ENCODE data around the gene ZNF362. TPM values are rescaled to one million over a fixed set of nuclear protein-coding genes. Genes with fewer than 3 reads are reported as not detected.

The ZNF362 gene
- polyA plus RNA-seq, 2 donors: 6.8 to 13.3 TPM

DNA sequence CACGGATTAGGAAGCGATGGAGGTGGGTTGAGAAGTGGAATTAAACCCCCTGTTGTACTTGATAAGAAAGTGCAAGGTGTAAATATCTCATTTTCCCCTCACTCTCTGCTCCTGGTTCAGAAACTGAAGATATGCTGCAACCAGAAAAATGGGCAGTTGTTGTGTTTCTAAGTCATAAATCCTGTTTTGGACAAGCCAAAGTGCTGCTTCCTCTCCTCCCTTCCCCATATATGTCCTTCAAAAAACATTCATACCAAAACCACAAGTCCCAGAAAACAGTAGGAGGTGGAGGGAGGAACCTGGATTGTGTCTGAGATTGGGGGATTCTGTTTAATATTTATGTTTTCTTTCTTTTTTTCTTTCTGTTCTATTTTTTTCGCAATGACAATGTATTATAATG lies 13.6 kb upstream of the ZNF362 start:
- Histone ChIP-seq H3K4me1 (ENCODE audit: control insufficient read depth in 2 of 2, insufficient read depth in 2 of 2, low read length in 1 of 2) (no peaks in the 10 kb centered on the region), H3K9me3 (ENCODE audit: control insufficient read depth in 2 of 2, insufficient read depth in 1 of 2, low read depth in 1 of 2, low read length in 1 of 2) (no peaks in the 10 kb centered on the region), H3K27me3 (ENCODE audit: control insufficient read depth in 1 of 2, insufficient read depth in 2 of 2, low read length in 2 of 2) (no peaks in the 10 kb centered on the region), H3K4me3 (ENCODE audit: low read depth in 1 of 2, low read length in 2 of 2) (no peak overlapping the region), H3K36me3 (ENCODE audit: control insufficient read depth in 2 of 2, insufficient read depth in 2 of 2, low read length in 1 of 2) (no peaks in the 10 kb centered on the region), H3K27ac (ENCODE audit: low read depth in 2 of 2, low read length in 1 of 2) (no peak overlapping the region)
- 47 to 49% methylated on average over 3 of the region's 3 CpGs for WGBS, 2 donors

DNA sequence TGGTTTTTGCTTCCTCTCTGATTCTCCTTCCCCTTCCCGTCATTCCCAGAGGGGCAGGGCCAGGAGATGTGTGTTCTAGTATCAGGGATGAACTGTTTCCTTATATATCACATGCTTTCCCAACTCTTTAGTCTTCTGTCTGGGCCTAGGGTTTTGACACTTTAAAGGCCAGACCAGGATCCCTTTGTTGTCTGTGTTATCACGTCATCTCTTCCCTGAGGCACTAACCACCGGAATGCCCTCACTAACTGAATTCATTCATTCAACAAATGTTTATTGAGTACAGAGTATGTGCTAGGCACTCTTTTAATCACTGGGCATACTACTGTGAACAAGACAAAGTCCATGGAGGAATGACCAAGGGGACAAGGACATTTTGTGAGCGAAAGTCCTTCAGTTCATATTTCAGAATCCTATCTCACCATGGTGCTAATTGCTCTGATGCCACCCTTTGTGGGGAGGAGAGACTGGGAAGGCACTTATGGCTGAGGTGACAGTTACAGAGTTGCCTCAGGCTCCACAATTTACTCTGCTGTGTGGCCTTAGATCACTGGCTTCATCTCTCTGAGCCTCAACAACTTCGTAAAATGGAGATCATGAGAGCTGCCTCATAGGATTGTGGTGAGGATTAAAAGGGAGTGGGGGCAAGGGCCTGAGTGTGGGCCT lies 12.0 kb upstream of the ZNF362 start:
- 69 to 72% methylated on average over 5 of the region's 5 CpGs for WGBS, 2 donors
- Histone ChIP-seq H3K4me1 (ENCODE audit: control insufficient read depth in 2 of 2, insufficient read depth in 2 of 2, low read length in 1 of 2) (no peaks in the 10 kb centered on the region), H3K36me3 (ENCODE audit: control insufficient read depth in 2 of 2, insufficient read depth in 2 of 2, low read length in 1 of 2) (no peaks in the 10 kb centered on the region), H3K27me3 (ENCODE audit: control insufficient read depth in 1 of 2, insufficient read depth in 2 of 2, low read length in 2 of 2) (no peaks in the 10 kb centered on the region), H3K27ac (ENCODE audit: low read depth in 2 of 2, low read length in 1 of 2) (no peak overlapping the region), H3K4me3 (ENCODE audit: low read depth in 1 of 2, low read length in 2 of 2) (no peak overlapping the region), H3K9me3 (ENCODE audit: control insufficient read depth in 2 of 2, insufficient read depth in 1 of 2, low read depth in 1 of 2, low read length in 1 of 2) (no peaks in the 10 kb centered on the region)

DNA sequence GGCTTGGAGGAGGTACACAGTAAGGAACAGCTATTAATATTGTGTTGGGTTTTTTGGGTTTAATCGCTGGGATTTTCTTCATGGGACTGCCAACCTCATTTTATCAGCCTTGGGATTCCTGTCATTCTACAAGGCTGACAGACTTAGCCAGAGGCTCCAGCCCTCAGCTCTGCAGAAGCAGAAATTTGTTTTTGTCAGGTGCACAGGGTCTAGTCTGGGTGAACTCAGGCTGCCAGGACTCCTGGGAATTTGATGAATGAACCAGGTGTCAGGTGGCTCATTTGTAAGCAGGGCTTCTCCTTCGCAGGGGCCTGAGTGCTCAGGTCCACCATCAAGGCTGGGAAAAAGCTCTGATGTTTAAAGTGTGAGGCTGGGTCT lies 11.5 kb upstream of the ZNF362 start:
- H3K4me3 ChIP-seq (ENCODE audit: low read depth in 1 of 2, low read length in 2 of 2): no peak overlapping the region
- WGBS, 2 donors: 81 to 91% methylated on average over 2 of the region's 2 CpGs
- H3K27ac ChIP-seq (ENCODE audit: low read depth in 2 of 2, low read length in 1 of 2): no peak overlapping the region
- no peaks in the 10 kb centered on the region for H3K27me3 ChIP-seq (ENCODE audit: control insufficient read depth in 1 of 2, insufficient read depth in 2 of 2, low read length in 2 of 2)
- H3K4me1 ChIP-seq (ENCODE audit: control insufficient read depth in 2 of 2, insufficient read depth in 2 of 2, low read length in 1 of 2): no peaks in the 10 kb centered on the region
- no peaks in the 10 kb centered on the region for H3K36me3 ChIP-seq (ENCODE audit: control insufficient read depth in 2 of 2, insufficient read depth in 2 of 2, low read length in 1 of 2)
- H3K9me3 ChIP-seq (ENCODE audit: control insufficient read depth in 2 of 2, insufficient read depth in 1 of 2, low read depth in 1 of 2, low read length in 1 of 2): no peaks in the 10 kb centered on the region

DNA sequence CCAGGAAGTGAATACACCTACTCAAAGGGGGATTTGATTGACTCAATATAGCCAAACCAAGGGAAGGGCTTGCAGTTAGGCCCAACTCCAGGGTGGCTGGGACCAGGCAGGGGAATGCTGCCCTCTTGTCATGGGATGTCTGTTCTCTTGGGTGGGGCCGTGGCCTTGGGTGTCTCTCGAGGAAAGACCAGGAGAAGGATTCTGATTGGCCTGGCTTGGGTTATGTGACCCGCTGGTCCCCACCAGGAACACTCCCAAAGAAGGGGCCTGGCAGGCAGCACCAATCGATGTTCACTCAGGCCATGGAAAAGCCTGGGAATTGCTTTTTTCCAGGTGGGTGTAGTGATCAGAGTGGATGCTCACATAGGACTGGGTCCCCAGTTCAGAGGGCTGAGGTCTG lies 10.1 kb upstream of the ZNF362 start:
- WGBS, 2 donors: 76 to 83% methylated on average over 4 of the region's 4 CpGs
- Histone ChIP-seq H3K36me3 (ENCODE audit: control insufficient read depth in 2 of 2, insufficient read depth in 2 of 2, low read length in 1 of 2) (no peaks in the 10 kb centered on the region), H3K9me3 (ENCODE audit: control insufficient read depth in 2 of 2, insufficient read depth in 1 of 2, low read depth in 1 of 2, low read length in 1 of 2) (no peaks in the 10 kb centered on the region), H3K27me3 (ENCODE audit: control insufficient read depth in 1 of 2, insufficient read depth in 2 of 2, low read length in 2 of 2) (no peaks in the 10 kb centered on the region), H3K4me1 (ENCODE audit: control insufficient read depth in 2 of 2, insufficient read depth in 2 of 2, low read length in 1 of 2) (no peaks in the 10 kb centered on the region), H3K4me3 (ENCODE audit: low read depth in 1 of 2, low read length in 2 of 2) (no peak overlapping the region), H3K27ac (ENCODE audit: low read depth in 2 of 2, low read length in 1 of 2) (no peak overlapping the region)

DNA sequence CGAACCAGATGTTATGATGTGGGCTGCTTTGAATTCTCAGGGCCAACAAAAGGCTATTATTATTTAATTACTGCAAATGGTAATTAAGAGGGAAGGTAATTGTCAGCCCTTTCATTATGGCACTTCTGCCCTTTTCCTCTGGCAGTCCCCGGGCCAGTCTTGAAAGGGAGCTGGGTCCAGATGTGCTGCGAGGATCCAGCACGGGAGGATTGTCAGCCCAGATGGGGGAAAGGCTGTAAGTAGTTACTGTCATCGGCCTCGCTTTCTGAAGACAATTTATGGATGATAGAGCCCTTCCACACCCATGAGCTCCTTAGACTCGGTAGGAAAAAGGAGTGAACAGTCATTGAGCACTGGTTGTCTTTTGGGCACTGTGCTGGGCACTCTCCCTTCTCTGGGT lies 8.7 kb upstream of the ZNF362 start:
- Histone ChIP-seq H3K9me3 (ENCODE audit: control insufficient read depth in 2 of 2, insufficient read depth in 1 of 2, low read depth in 1 of 2, low read length in 1 of 2) (no peaks in the 10 kb centered on the region), H3K27ac (ENCODE audit: low read depth in 2 of 2, low read length in 1 of 2) (no peak overlapping the region), H3K27me3 (ENCODE audit: control insufficient read depth in 1 of 2, insufficient read depth in 2 of 2, low read length in 2 of 2) (no peaks in the 10 kb centered on the region), H3K36me3 (ENCODE audit: control insufficient read depth in 2 of 2, insufficient read depth in 2 of 2, low read length in 1 of 2) (no peaks in the 10 kb centered on the region), H3K4me1 (ENCODE audit: control insufficient read depth in 2 of 2, insufficient read depth in 2 of 2, low read length in 1 of 2) (no peaks in the 10 kb centered on the region), H3K4me3 (ENCODE audit: low read depth in 1 of 2, low read length in 2 of 2) (no peak overlapping the region)
- 81 to 83% methylated on average over 7 of the region's 7 CpGs for WGBS, 2 donors

DNA sequence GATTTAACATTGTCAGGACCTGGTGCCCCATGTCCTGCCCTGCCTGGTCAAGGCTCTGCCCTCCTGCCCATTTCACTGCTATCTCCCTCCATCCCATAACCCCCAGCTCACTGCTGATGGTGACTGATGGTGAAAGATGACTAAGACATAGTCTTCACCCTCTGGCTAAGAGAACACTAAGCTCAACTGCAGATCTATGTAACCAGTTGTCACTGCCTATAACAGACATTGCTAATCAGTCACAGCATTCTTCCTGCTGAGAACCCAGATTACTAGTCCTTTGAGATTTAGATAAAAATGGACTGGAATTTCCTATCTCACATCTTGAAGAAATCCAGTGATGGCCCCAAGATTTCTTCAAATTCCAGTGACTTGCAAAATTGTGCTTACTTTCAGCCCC lies 8.0 kb upstream of the ZNF362 start:
- H3K4me3 ChIP-seq (ENCODE audit: low read depth in 1 of 2, low read length in 2 of 2): no peak overlapping the region
- no peak overlapping the region for H3K27ac ChIP-seq (ENCODE audit: low read depth in 2 of 2, low read length in 1 of 2)
- no peaks in the 10 kb centered on the region for H3K9me3 ChIP-seq (ENCODE audit: control insufficient read depth in 2 of 2, insufficient read depth in 1 of 2, low read depth in 1 of 2, low read length in 1 of 2)
- no peaks in the 10 kb centered on the region for H3K27me3 ChIP-seq (ENCODE audit: control insufficient read depth in 1 of 2, insufficient read depth in 2 of 2, low read length in 2 of 2)
- H3K4me1 ChIP-seq (ENCODE audit: control insufficient read depth in 2 of 2, insufficient read depth in 2 of 2, low read length in 1 of 2): no peaks in the 10 kb centered on the region
- no peaks in the 10 kb centered on the region for H3K36me3 ChIP-seq (ENCODE audit: control insufficient read depth in 2 of 2, insufficient read depth in 2 of 2, low read length in 1 of 2)

DNA sequence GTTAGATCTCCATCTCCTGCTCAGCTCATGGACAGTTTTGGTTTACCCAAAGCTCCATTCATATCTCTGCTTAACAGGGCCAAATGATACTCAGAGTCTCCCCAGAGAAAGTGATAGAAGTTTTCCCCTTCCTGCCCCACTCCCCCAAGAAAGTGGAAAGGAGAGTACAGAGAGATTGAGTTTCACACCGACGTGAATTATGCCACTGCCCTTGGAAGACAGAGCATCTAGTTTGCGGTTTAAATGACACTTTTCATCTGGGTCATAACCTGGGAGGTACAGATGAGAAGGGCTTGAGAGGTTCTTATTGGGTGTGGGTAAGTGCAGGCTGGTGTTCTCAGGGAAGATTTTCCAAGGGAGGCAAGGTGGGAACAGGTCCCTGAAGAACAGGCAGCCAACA lies 6.9 kb upstream of the ZNF362 start:
- Histone ChIP-seq H3K9me3 (ENCODE audit: control insufficient read depth in 2 of 2, insufficient read depth in 1 of 2, low read depth in 1 of 2, low read length in 1 of 2) (no peaks in the 10 kb centered on the region), H3K4me1 (ENCODE audit: control insufficient read depth in 2 of 2, insufficient read depth in 2 of 2, low read length in 1 of 2) (no peaks in the 10 kb centered on the region), H3K27ac (ENCODE audit: low read depth in 2 of 2, low read length in 1 of 2) (no peak overlapping the region), H3K27me3 (ENCODE audit: control insufficient read depth in 1 of 2, insufficient read depth in 2 of 2, low read length in 2 of 2) (no peaks in the 10 kb centered on the region), H3K36me3 (ENCODE audit: control insufficient read depth in 2 of 2, insufficient read depth in 2 of 2, low read length in 1 of 2) (no peaks in the 10 kb centered on the region), H3K4me3 (ENCODE audit: low read depth in 1 of 2, low read length in 2 of 2) (no peak overlapping the region)
- 93 to 94% methylated on average over 3 of the region's 3 CpGs for WGBS, 2 donors

DNA sequence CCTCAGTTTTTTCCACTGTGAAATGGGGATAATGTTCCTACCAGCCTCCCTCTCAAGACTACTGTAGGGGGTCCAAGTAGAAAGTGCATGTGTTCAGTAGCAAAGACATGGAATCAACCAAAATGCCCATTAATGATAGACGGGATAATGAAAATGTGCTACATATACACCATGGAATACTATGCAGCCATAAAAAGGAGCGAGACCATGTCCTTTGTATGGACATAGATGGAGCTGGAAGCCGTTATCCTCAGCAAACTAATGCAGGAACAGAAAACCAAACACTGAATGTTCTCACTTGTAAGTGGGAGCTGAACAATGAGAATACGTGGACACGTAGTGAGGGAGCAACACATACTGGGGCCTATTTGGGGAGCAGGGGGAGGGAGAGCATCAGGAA lies 6.1 kb upstream of the ZNF362 start:
- Histone ChIP-seq H3K4me1 (ENCODE audit: control insufficient read depth in 2 of 2, insufficient read depth in 2 of 2, low read length in 1 of 2) (no peaks in the 10 kb centered on the region), H3K27ac (ENCODE audit: low read depth in 2 of 2, low read length in 1 of 2) (no peak overlapping the region), H3K36me3 (ENCODE audit: control insufficient read depth in 2 of 2, insufficient read depth in 2 of 2, low read length in 1 of 2) (no peaks in the 10 kb centered on the region), H3K9me3 (ENCODE audit: control insufficient read depth in 2 of 2, insufficient read depth in 1 of 2, low read depth in 1 of 2, low read length in 1 of 2) (no peaks in the 10 kb centered on the region), H3K27me3 (ENCODE audit: control insufficient read depth in 1 of 2, insufficient read depth in 2 of 2, low read length in 2 of 2) (no peaks in the 10 kb centered on the region), H3K4me3 (ENCODE audit: low read depth in 1 of 2, low read length in 2 of 2) (no peak overlapping the region)
- 83 to 92% methylated on average over 5 of the region's 5 CpGs for WGBS, 2 donors

DNA sequence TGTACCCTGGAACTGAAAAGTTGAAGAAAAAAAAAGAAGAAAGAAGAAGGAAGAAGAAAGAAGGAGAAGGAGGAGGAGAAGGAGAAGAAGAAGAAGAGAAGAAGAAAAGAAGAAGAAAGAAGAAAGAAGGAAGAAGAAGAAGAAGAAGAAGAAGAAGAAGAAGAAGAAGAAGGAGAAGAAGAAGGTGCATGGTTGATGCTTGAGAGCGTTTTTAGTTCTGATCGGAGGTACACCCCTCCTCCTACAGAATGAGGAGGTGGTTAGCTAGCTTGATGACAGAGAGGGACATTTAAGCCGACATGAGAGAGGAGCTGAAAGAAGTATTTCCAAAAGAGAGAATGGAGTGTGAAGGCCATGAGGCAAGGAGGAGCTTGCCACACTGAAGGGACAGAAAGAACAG lies 5.6 kb upstream of the ZNF362 start:
- H3K27ac ChIP-seq (ENCODE audit: low read depth in 2 of 2, low read length in 1 of 2): no peak overlapping the region
- no peaks in the 10 kb centered on the region for H3K27me3 ChIP-seq (ENCODE audit: control insufficient read depth in 1 of 2, insufficient read depth in 2 of 2, low read length in 2 of 2)
- no peaks in the 10 kb centered on the region for H3K9me3 ChIP-seq (ENCODE audit: control insufficient read depth in 2 of 2, insufficient read depth in 1 of 2, low read depth in 1 of 2, low read length in 1 of 2)
- 88 to 94% methylated on average over 3 of the region's 3 CpGs for WGBS, 2 donors
- no peaks in the 10 kb centered on the region for H3K4me1 ChIP-seq (ENCODE audit: control insufficient read depth in 2 of 2, insufficient read depth in 2 of 2, low read length in 1 of 2)
- no peaks in the 10 kb centered on the region for H3K36me3 ChIP-seq (ENCODE audit: control insufficient read depth in 2 of 2, insufficient read depth in 2 of 2, low read length in 1 of 2)
- no peak overlapping the region for H3K4me3 ChIP-seq (ENCODE audit: low read depth in 1 of 2, low read length in 2 of 2)

DNA sequence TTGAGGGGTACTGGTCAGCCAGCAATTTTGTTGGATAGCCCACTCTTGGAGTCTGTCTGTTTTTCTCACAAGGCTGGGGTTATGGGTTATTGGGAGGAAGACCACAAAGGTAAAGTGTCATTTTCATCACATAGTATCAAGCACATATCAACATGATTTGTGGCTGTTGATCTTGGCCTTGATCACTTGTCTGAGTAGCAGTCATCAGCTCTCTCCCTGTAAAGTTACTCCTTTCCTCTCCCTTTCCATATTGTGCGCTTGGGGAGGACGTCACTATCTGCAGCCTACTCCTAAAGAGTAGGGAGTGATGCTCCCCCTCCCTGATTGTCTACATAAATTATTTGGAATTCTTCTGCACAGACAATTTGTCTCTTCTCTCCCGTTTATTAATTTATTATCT lies 1.8 kb upstream of the ZNF362 start:
- no peaks in the 10 kb centered on the region for H3K9me3 ChIP-seq (ENCODE audit: control insufficient read depth in 2 of 2, insufficient read depth in 1 of 2, low read depth in 1 of 2, low read length in 1 of 2)
- no peak overlapping the region for H3K4me3 ChIP-seq (ENCODE audit: low read depth in 1 of 2, low read length in 2 of 2)
- no peaks in the 10 kb centered on the region for H3K27me3 ChIP-seq (ENCODE audit: control insufficient read depth in 1 of 2, insufficient read depth in 2 of 2, low read length in 2 of 2)
- no peak overlapping the region for H3K27ac ChIP-seq (ENCODE audit: low read depth in 2 of 2, low read length in 1 of 2)
- WGBS, 2 donors: 80 to 81% methylated on average over 3 of the region's 3 CpGs
- peaks cover 7 to 18% of the 10 kb centered on the region in 2 donors for H3K4me1 ChIP-seq (ENCODE audit: control insufficient read depth in 2 of 2, insufficient read depth in 2 of 2, low read length in 1 of 2)
- no peaks in the 10 kb centered on the region for H3K36me3 ChIP-seq (ENCODE audit: control insufficient read depth in 2 of 2, insufficient read depth in 2 of 2, low read length in 1 of 2)

All from esophagus (tissue), 2 donors.